IPS DF 19.7 (cell line): ENCODE results near the gene GOLGA6L2.

Experiments used
- DNase-seq: peaks from one replicate; pipeline ENCODE4 v3.0.0-alpha.2; 2013; ENCODE audit warnings: low read depth, low spot score

Gene GOLGA6L2

DNA sequence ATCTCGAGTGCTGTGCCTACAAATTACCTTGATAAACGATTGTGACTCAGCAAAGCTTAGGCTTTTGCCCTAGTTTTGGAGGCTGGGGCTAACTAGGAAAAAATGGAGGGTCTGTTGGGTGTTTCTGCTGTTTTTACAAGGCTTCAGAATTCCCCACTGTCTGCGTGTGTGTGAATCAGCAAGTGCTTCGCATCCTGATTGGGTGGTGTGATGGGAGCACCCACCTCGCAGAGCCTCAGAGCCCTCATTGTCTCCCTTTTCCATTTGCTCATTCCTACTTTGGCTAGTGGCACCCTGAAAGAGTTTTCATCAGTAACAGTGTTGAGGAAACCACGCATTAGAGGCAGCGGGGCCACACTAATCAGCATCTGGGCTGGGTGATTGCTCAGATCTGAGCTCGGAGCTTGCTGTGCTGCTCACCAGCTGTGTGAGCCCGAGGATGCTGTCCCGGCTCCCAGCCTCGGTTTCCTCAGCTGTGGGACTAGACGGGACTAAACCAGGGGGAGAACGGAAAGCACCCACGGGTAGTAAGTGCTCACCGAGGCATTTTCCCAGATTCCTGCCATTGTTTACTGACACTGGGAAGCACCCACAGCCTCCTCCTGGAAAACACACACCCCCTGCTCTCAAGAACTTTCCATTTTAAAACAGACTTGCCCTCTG, 51.9 kb downstream of the GOLGA6L2 start:
- no peak for DNase-seq
